Naive thymus-derived CD8-positive, alpha-beta T cell (primary cell): Measurements from ENCODE around the gene CACHD1. TPM values are rescaled to one million over a fixed set of nuclear protein-coding genes. Genes with fewer than 3 reads are reported as not detected.
A peak's percentile ranks its signal among the peaks of the same experiment; 100 is the strongest.

Source experiments
- ATAC-seq, 2 donors: fragments of 150-1000 bp; cut with Tn5 transposase in 1 of 2; sonication (Bioruptor Pico), chemical (Tn5 transposase) in 1 of 2; 1 replicate in 1 of 2; 2 replicates in 1 of 2; pipeline ENCODE4 v1.10.0; 2021; ENCODE audit warnings: mild to moderate bottlenecking in 2 of 2, moderate library complexity in 2 of 2
- POLR2A ChIA-PET: fragments of 350-600 bp; sonication (Branson Sonifier 250); formaldehyde crosslinking; loops from one replicate; lab custom pipeline; 2021; ENCODE audit warnings: antibody characterized with exemption; lab: Charles Lee
- DNase-seq, 10 donors: peaks; one replicate each; pipeline versions ENCODE4 v3.0.0 to v3.0.0-alpha.2; 2020 to 2022
- H3K27ac Mint-ChIP-seq, 10 donors: one replicate each; pipeline ENCODE4 v1.8.0; 2020 to 2022; ENCODE audit warnings: mild to moderate bottlenecking in 10 of 10, mixed read lengths in 10 of 10, moderate library complexity in 4 of 10, inconsistent platforms in 1 of 10
- H3K27me3 Mint-ChIP-seq, 5 donors: one replicate each; pipeline ENCODE4 v1.8.0; 2021 to 2022; ENCODE audit warnings: mixed read lengths in 5 of 5
- H3K36me3 Mint-ChIP-seq, 3 donors: one replicate each; pipeline ENCODE4 v1.8.0; 2020 to 2022; ENCODE audit warnings: mixed read lengths in 3 of 3, mild to moderate bottlenecking in 2 of 3, inconsistent platforms in 1 of 3
- H3K4me1 Mint-ChIP-seq, 4 donors: one replicate each; pipeline ENCODE4 v1.8.0; 2021 to 2022; ENCODE audit warnings: mixed read lengths in 4 of 4
- H3K4me3 Mint-ChIP-seq, 10 donors: one replicate each; pipeline ENCODE4 v1.8.0; 2020 to 2022; ENCODE audit warnings: mild to moderate bottlenecking in 10 of 10, mixed read lengths in 10 of 10, moderate library complexity in 6 of 10, inconsistent platforms in 1 of 10
- H3K9me3 Mint-ChIP-seq, 9 donors: one replicate each; pipeline ENCODE4 v1.8.0; 2020 to 2022; ENCODE audit warnings: mixed read lengths in 9 of 9, mild to moderate bottlenecking in 3 of 9, inconsistent platforms in 1 of 9, moderate library complexity in 1 of 9
- polyA plus RNA-seq, 3 donors: library from polyadenylated mRNA; unstranded; fragments of 300-500 nt; fragmentation: Illumina TruSeq; gene quantifications; one replicate each; pipeline ENCODE4 v1.2.3, GENCODE V29; 2021
- total RNA-seq, 8 experiments: library from RNA in 2 of 8; stranded (reverse) in 2 of 8; gene quantifications; one replicate each; pipeline ENCODE4 v1.2.3 and lab custom pipeline; 2021 to 2026

CACHD1 gene
- total and polyA plus RNA-seq, 5 experiments from 2014 or later, result 0.80 to 5.2 (median 3.3) TPM

DNA sequence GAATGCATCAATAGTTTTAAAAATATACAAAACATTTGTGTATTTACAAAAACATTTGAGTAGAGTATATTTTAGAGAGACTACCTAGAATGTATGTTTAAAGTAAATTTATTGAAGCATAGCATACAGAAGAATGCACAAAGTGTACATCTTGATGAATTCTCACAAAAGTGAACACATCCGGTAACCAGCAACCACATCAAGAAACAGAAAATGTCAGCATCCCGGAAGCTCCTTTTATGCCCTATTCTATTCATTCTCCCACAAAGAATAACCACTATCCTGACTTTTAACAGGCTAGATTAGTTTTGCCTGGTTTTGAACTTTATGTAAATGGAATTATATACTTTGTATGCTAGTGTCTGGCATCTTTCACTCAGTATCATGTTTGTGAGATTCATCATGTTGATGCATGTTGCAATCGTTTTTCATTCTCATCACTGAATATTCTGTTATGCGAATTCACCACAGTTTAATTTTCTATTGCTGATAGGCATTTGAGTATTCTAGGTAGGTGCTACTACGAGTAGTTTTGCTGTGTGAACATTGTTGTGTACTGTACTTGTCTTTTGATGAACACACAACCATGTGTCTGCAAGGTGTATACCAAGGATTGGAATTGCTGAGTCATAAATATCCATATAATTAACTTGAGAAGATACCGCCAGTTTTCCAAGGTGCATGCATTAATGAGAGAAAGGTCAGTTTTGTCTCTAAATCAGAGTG lies 75.4 kb downstream of the CACHD1 start:
- H3K27me3 Mint-ChIP-seq, result no peaks in the 10 kb centered on the region
- peak in 8 of 10 donors; percentile 25 to 76 (median 50) for DNase-seq
- ATAC-seq, result peak; percentile 83 to 92
- POLR2A ChIA-PET, result interaction anchor here (0.6 kb wide), 1 partner anchor 523 kb away, joined by 3 read pairs; no protein-coding TSS in a partner anchor
- H3K9me3 Mint-ChIP-seq, result peaks cover 0 to 2% (median 0%) of the 10 kb centered on the region in 9 donors
- peaks cover 36 to 74% (median 50%) of the 10 kb centered on the region in 4 donors for H3K4me1 Mint-ChIP-seq
- peak overlapping the region in 5 of 10 donors; percentile 21 to 77 (median 53) for H3K27ac Mint-ChIP-seq
- no peaks in the 10 kb centered on the region for H3K36me3 Mint-ChIP-seq
- peak overlapping the region in 9 of 10 donors; percentile 19 to 72 (median 57) for H3K4me3 Mint-ChIP-seq

DNA sequence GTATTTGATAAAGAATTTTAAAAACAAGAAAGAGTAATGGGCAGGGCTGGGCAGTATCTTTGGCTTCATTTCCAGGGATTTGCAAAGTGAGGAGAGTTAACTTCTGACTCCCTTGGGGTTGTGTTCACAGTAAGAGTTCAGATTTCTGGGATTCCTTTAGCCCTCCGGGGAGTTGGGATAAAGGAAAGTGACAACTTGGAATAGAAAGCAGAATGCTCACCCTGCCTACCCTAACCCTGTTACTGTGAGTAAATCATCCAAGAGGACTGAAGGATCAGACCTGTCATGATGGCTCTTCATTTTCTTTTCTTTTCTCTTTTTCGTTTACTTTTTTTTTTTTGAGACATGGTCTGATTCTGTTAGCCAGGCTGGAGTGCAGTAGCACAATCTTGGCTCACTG lies 76.1 kb downstream of the CACHD1 start:
- Mint-ChIP-seq H3K36me3 (no peaks in the 10 kb centered on the region), H3K27ac (no peak overlapping the region), H3K27me3 (no peaks in the 10 kb centered on the region), H3K4me1 (peaks cover 30 to 73% (median 50%) of the 10 kb centered on the region in 4 donors), H3K4me3 (peak overlapping the region in 2 of 10 donors; percentile 34 to 41), H3K9me3 (no peaks in the 10 kb centered on the region)
- DNase-seq (no peak), ATAC-seq (no peak)
- POLR2A ChIA-PET, result interaction anchor here (0.7 kb wide), 1 partner anchor 90 kb away, joined by 3 read pairs; no protein-coding TSS in a partner anchor

DNA sequence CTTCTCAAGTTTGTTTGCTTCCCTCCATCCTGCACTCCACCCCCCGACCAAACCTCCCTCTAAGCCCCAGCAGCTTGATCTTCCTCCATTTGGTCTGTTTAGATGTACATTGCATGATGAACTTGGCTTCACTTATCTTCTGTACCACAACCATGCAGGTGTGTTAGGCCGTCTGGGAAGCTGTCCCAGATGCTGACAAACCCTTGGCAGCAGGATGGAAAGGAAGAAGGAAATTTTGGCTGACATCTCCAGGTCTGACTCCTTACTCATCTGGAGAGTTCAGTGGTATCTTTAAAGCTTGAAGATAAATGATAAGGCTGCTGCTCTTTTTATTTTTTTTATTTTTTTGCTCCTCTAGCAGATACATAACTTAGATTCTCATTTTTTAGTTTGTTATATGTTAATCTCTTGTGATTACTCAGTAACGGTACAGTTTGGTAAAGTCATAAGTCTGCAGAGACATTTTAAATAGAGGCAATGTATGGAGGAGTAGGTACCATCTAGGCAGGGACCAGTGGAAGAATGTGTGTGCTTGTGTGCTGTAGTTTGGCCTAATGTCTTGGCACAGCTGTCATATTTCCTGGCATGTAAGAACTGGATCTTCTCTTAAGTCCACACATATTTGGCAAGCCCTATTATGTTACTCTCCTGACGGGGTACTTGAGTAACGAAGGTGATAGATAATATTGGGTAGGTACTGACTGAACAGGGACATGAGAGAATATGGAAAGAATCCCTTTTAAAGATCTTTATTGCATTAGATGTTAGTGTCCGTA lies 79.7 kb downstream of the CACHD1 start:
- POLR2A ChIA-PET, result interaction anchor here (1.1 kb wide), 1 partner anchor 9 kb away, joined by 3 read pairs; no protein-coding TSS in a partner anchor
- H3K9me3 Mint-ChIP-seq, result no peaks in the 10 kb centered on the region
- H3K4me1 Mint-ChIP-seq, result peaks cover 25 to 68% (median 50%) of the 10 kb centered on the region in 4 donors
- ATAC-seq (no peak), DNase-seq (no peak)
- no peaks in the 10 kb centered on the region for H3K36me3 Mint-ChIP-seq
- H3K4me3 Mint-ChIP-seq, result peak overlapping the region in 7 of 10 donors; percentile 27 to 64 (median 53)
- no peaks in the 10 kb centered on the region for H3K27me3 Mint-ChIP-seq
- peak overlapping the region in 9 of 10 donors; percentile 28 to 90 (median 70) for H3K27ac Mint-ChIP-seq

DNA sequence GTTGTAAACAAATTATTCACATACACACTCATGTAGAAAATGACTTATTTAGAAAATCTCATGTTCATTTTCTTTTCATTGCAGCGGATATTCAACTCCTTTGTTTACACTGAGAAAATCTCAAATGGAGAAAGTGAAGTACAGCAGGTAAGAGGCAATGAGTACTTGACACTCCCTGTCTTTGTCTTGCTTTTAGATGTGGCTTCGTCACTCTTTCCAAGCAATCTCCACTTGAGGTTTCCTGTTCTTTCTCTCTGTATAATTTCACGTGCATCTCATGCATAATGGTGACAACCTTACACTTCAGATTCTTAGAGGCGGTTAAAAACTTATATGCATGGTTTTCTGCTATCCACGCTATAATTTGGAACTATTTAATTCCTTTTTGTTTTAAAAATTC lies 80.6 kb downstream of the CACHD1 start:
- H3K36me3 Mint-ChIP-seq, result peaks cover 0 to under 1% (median 0%) of the 10 kb centered on the region in 3 donors
- DNase-seq, result peak in 6 of 10 donors; percentile 9 to 77 (median 49)
- POLR2A ChIA-PET, result interaction anchor here (1.1 kb wide), 1 partner anchor 10 kb away, joined by 3 read pairs; no protein-coding TSS in a partner anchor
- H3K4me1 Mint-ChIP-seq, result peaks cover 23 to 60% (median 42%) of the 10 kb centered on the region in 4 donors
- H3K9me3 Mint-ChIP-seq, result no peaks in the 10 kb centered on the region
- peak overlapping the region; percentile 2 to 78 (median 56) for H3K4me3 Mint-ChIP-seq
- peak; percentile 97 to 99 for ATAC-seq
- peak overlapping the region; percentile 28 to 90 (median 73) for H3K27ac Mint-ChIP-seq
- H3K27me3 Mint-ChIP-seq, result no peaks in the 10 kb centered on the region

DNA sequence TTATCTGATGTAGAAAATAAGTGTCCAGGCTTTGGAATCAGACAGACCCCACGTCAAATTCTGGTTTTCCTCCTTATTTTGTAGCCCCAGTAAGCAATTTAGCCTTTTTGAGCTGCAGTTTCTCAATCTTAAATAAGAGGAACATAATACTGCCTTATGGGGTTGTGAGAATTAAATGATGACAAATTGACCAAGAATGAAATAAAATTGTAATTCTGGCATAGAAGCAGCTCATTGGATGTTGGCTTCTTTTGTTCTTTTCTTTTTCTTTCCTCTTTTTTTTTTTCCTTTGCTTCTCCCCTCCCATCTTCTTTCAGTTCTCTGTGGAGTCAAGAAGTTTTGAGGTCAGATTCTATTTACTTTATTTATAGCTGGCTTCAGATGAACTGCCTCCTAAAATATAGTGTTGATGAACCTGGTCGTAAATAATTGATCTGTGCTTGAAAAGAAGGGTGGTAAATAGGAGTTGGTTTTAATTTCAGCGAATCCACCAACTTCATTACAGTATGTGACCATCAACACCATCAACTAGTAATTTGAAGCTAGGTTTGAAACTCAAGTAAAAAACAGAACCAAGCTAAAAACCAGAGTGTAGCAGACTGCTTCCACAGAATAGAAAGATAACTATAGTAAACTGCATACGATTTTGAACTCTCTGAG lies 81.1 kb downstream of the CACHD1 start:
- ATAC-seq, result no peak
- H3K4me1 Mint-ChIP-seq, result peaks cover 28 to 61% (median 41%) of the 10 kb centered on the region in 4 donors
- POLR2A ChIA-PET, result interaction anchor here (0.5 to 1.0 kb wide), 2 partner anchors 11 to 410 kb away, joined by 3 to 4 read pairs; no protein-coding TSS in a partner anchor
- H3K4me3 Mint-ChIP-seq, result peak overlapping the region in 9 of 10 donors; percentile 44 to 78 (median 59)
- H3K36me3 Mint-ChIP-seq, result peaks cover 0 to 5% (median 0%) of the 10 kb centered on the region in 3 donors
- no peak for DNase-seq
- no peaks in the 10 kb centered on the region for H3K27me3 Mint-ChIP-seq
- H3K27ac Mint-ChIP-seq, result peak overlapping the region; percentile 23 to 90 (median 76)
- no peaks in the 10 kb centered on the region for H3K9me3 Mint-ChIP-seq

DNA sequence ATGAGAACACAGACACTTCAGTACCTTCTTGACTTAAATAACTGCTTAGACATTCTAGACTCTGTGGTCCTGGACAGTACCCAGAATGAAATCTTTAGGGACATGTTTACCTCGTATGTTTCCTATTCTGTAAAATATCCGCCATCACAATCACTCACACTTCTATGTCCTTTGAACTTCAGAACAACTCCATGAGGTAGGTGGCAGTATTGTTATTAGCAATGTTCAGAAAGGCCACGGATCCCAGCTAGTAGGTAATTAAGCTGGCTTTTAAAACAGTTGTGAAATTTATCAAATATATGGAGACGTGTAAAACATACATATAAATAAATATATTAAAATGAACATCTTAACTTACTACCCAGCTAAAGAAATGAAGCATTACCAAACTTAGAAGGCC lies 83.4 kb downstream of the CACHD1 start:
- Mint-ChIP-seq H3K36me3 (peaks cover 3 to 8% (median 4%) of the 10 kb centered on the region in 3 donors), H3K9me3 (no peaks in the 10 kb centered on the region), H3K27me3 (no peaks in the 10 kb centered on the region), H3K27ac (peak overlapping the region in 5 of 10 donors; percentile 35 to 87 (median 78)), H3K4me1 (peaks cover 23 to 50% (median 36%) of the 10 kb centered on the region in 4 donors), H3K4me3 (peak overlapping the region in 1 of 10 donors; percentile 7)
- ATAC-seq (no peak), DNase-seq (no peak)
- POLR2A ChIA-PET, result interaction anchor here (0.5 to 0.8 kb wide), 2 partner anchors 12 to 13 kb away, joined by 3 to 4 read pairs; no protein-coding TSS in a partner anchor

DNA sequence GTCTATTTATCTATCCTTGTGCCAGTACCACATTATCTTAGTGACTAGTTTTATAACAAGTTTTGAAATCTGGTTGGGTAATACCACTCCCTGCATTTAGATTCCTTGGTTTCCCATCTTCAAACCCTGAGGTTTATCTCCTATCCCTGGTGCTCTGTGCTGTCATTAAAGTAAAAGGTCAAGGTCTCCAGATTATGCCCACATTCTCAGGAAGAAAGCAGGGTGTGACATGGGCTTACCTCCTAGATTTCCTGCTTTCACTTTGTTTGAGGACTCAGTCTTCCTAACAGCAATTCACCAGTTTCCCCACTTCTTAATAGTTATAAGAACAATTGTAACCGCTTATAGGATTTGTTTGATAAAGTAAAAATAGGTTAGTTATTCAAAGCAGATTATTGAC lies 86.0 kb downstream of the CACHD1 start:
- peak overlapping the region in 3 of 10 donors; percentile 44 to 75 (median 57) for H3K27ac Mint-ChIP-seq
- ATAC-seq (no peak), DNase-seq (no peak)
- H3K9me3 Mint-ChIP-seq, result peaks cover 0 to 3% (median 0%) of the 10 kb centered on the region in 9 donors
- peaks cover 0 to 2% (median 0%) of the 10 kb centered on the region in 5 donors for H3K27me3 Mint-ChIP-seq
- H3K36me3 Mint-ChIP-seq, result peaks cover 16 to 19% (median 18%) of the 10 kb centered on the region in 3 donors
- POLR2A ChIA-PET, result no interaction called here
- peaks cover 9 to 29% (median 21%) of the 10 kb centered on the region in 4 donors for H3K4me1 Mint-ChIP-seq
- peak overlapping the region in 1 of 10 donors; percentile 43 for H3K4me3 Mint-ChIP-seq

DNA sequence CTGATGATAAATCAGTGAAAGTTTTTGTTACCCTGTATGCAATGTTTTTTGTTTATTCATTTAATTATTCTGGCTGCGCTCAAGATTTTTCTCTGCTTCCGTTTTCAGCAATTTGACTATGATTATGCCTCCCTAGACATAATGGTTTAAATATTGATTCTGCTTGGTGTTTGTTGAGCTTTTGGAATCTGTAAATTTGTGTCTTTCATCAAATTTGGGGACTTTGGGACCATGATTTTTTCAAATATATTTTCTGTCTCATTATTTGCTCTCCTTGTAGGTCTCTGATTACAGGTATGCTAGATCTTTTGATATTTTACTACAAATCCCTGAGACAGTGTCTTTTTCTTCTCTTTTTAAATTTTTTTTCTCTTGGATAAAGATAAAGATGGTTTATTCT lies 92.1 kb downstream of the CACHD1 start:
- ATAC-seq, result no peak
- no peak for DNase-seq
- Mint-ChIP-seq H3K27me3 (peaks cover 0 to 2% (median 0%) of the 10 kb centered on the region in 5 donors), H3K4me3 (no peak overlapping the region), H3K36me3 (peaks cover 21 to 37% (median 25%) of the 10 kb centered on the region in 3 donors), H3K4me1 (peaks cover 0 to 7% (median 3%) of the 10 kb centered on the region in 4 donors), H3K9me3 (peaks cover 0 to 14% (median 6%) of the 10 kb centered on the region in 9 donors), H3K27ac (no peak overlapping the region)
- POLR2A ChIA-PET, result no interaction called here

DNA sequence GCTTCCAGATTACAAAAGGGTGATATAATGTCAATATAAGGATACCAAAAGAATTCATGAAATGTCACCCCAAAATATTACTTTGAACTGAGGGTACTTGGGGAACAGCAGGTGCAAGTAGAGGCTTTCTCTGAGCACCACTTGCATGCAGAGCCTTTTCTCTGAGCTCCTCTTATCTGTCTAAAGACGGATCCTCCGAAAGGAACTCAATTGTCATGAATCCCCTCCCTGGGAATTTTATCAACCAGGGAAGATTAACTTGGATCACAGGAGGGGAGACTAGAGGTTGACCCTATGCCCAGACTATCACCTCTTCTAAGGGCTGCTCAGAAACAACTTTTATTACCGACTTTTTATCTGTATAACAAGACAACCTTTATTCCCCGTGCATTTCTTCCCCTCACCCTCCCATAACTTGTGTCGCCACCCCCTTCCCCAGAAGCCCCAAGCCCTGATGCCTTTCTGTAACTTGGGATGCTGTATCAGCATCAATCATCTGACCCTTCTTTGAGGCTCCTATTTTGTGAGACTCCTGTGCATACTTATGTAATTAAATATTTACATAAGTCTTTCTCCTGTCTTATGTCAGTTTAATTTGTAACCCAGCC lies 94.1 kb downstream of the CACHD1 start:
- ATAC-seq (no peak), DNase-seq (no peak)
- Mint-ChIP-seq H3K36me3 (peaks cover 12 to 25% (median 15%) of the 10 kb centered on the region in 3 donors), H3K27me3 (peaks cover 0 to 4% (median 0%) of the 10 kb centered on the region in 5 donors), H3K27ac (no peak overlapping the region), H3K4me1 (peaks cover 0 to 7% (median 3%) of the 10 kb centered on the region in 4 donors), H3K9me3 (peaks cover 0 to 14% (median 6%) of the 10 kb centered on the region in 9 donors), H3K4me3 (no peak overlapping the region)
- POLR2A ChIA-PET, result no interaction called here

DNA sequence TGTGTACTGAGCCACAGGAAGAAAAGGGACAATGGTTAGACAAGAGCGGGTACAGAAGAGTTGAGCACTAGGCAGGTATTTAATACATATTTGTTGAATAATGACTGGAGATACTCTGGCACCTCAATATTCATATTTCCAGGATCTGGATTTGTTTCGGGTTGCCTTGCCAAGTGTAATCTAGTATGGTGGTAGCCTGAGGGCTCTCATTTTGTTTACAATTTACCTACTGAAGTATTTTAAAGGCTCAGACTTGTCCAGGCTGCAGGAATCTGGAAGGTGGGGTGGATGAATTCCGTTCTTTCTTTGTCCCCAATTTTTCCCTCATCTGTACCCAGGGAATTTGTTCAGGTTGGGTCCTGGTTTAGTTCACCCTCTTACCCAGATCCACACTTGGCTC lies 95.0 kb downstream of the CACHD1 start:
- H3K36me3 Mint-ChIP-seq, result peaks cover 7 to 18% (median 9%) of the 10 kb centered on the region in 3 donors
- peaks cover 0 to 2% (median 0%) of the 10 kb centered on the region in 5 donors for H3K27me3 Mint-ChIP-seq
- POLR2A ChIA-PET, result no interaction called here
- peaks cover 0 to 14% (median 6%) of the 10 kb centered on the region in 9 donors for H3K9me3 Mint-ChIP-seq
- H3K4me1 Mint-ChIP-seq, result peaks cover 0 to 7% (median 3%) of the 10 kb centered on the region in 4 donors
- ATAC-seq, result no peak
- no peak overlapping the region for H3K27ac Mint-ChIP-seq
- DNase-seq, result no peak
- no peak overlapping the region for H3K4me3 Mint-ChIP-seq

DNA sequence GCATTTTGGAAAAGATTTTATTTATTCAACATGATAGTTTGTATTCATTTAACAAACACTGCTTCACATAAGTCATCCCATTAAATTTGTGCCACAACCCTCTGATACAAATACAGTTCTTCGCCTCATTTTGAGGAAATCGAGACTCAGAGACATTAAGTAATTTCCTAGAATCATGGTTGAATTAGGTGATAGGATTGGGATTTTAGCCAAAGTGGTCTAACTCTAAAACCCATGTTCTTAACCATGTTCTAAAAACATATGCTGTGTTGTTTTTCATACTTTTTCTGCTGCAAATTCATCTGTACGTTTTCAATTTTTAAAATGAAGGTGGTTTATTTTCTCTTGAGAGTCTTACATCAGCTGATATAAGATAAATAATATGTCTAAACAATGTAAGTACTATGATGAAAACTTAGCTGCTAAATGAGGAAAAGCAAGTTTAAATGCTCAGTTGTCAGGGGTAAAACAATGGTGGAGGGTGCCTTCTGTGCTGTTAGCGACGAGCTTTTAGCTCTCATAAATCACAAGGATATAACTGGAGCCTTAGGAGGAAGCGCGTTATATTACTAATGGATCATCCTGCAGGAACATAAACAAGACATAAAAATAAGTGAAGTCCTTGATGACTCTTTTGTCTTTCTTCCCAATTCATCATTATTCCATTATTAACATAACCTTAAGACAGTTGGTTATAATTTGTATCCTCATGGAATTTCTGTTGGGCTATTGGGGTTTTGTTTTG lies 97.7 kb downstream of the CACHD1 start:
- Mint-ChIP-seq H3K36me3 (peaks cover 0 to 13% (median 4%) of the 10 kb centered on the region in 3 donors), H3K9me3 (peaks cover 0 to 6% (median 0%) of the 10 kb centered on the region in 9 donors), H3K27me3 (peaks cover 0 to 2% (median 0%) of the 10 kb centered on the region in 5 donors), H3K4me1 (peaks cover 0 to 7% (median 4%) of the 10 kb centered on the region in 4 donors), H3K4me3 (no peak overlapping the region), H3K27ac (no peak overlapping the region)
- POLR2A ChIA-PET, result interaction anchor here (0.6 kb wide), 1 partner anchor 87 kb away, joined by 4 read pairs; no protein-coding TSS in a partner anchor
- ATAC-seq, result no peak
- no peak for DNase-seq
